Activated naive CD8-positive, alpha-beta T cell treated with anti-CD3 and anti-CD28 coated beads for 36 hours (primary cell): ENCODE measurements around the gene TRPM2. TPM values are rescaled to one million over a fixed set of nuclear protein-coding genes. Genes with fewer than 3 reads are reported as not detected.
"Not testable (repeated sequence)": the region's sequence is repeated elsewhere in the genome, so short reads cannot be mapped to it uniquely, and the experiment has no call there.

Experiments
- DNase-seq: peaks from one replicate; pipeline ENCODE4 v3.0.0; 2021
- H3K27ac Mint-ChIP-seq: one replicate; pipeline ENCODE4 v1.8.0; 2022; ENCODE audit warnings: mild to moderate bottlenecking, moderate library complexity, mixed read lengths
- H3K27me3 Mint-ChIP-seq: one replicate; pipeline ENCODE4 v1.8.0; 2022; ENCODE audit warnings: mild to moderate bottlenecking, mixed read lengths
- H3K36me3 Mint-ChIP-seq: one replicate; pipeline ENCODE4 v1.8.0; 2021; ENCODE audit warnings: mild to moderate bottlenecking, mixed read lengths
- H3K4me1 Mint-ChIP-seq: one replicate; pipeline ENCODE4 v1.8.0; 2021; ENCODE audit warnings: mixed read lengths
- H3K4me3 Mint-ChIP-seq: one replicate; pipeline ENCODE4 v1.8.0; 2022; ENCODE audit warnings: mild to moderate bottlenecking, moderate library complexity, mixed read lengths
- H3K9me3 Mint-ChIP-seq: one replicate; pipeline ENCODE4 v1.8.0; 2022; ENCODE audit warnings: mixed read lengths
- total RNA-seq, 2 experiments: library from RNA; stranded (reverse); gene quantifications; one replicate each; pipeline ENCODE4 v1.2.3, GENCODE V29; 2021

TRPM2 gene
- total RNA-seq, 2 experiments from 2014 or later, result 2.9 to 3.7 TPM

GRCh38 chr21:44337941-44338895 lies 15.2 kb upstream of the TRPM2 start:
- peak overlapping the region; percentile 45 for H3K27ac Mint-ChIP-seq

GRCh38 chr21:44338971-44339910 lies 14.2 kb upstream of the TRPM2 start, which contains the start of gene CFAP410:
TSS of gene CFAP410 (minus strand) at chr21:44339390. CDS start at chr21:44339194, 196 bp downstream.
- Mint-ChIP-seq H3K36me3 (no peaks in the 10 kb centered on the region), H3K27me3 (no peaks in the 10 kb centered on the region), H3K27ac (peak within 1 kb of the TSS; percentile 91), H3K4me1 (peaks cover 11% of the 10 kb centered on the region), H3K9me3 (no peaks in the 10 kb centered on the region), H3K4me3 (peak within 1 kb of the TSS; percentile 90)
- peak; percentile 97 for DNase-seq

More at GRCh38 chr21:44337941-44338895, 15.2 kb upstream of the TRPM2 start:
- peaks cover 11% of the 10 kb centered on the region for H3K4me1 Mint-ChIP-seq
- no peaks in the 10 kb centered on the region for H3K9me3 Mint-ChIP-seq
- no peaks in the 10 kb centered on the region for H3K36me3 Mint-ChIP-seq
- peak overlapping the region; percentile 33 for H3K4me3 Mint-ChIP-seq
- DNase-seq, result peak; percentile 37
- no peaks in the 10 kb centered on the region for H3K27me3 Mint-ChIP-seq

DNA sequence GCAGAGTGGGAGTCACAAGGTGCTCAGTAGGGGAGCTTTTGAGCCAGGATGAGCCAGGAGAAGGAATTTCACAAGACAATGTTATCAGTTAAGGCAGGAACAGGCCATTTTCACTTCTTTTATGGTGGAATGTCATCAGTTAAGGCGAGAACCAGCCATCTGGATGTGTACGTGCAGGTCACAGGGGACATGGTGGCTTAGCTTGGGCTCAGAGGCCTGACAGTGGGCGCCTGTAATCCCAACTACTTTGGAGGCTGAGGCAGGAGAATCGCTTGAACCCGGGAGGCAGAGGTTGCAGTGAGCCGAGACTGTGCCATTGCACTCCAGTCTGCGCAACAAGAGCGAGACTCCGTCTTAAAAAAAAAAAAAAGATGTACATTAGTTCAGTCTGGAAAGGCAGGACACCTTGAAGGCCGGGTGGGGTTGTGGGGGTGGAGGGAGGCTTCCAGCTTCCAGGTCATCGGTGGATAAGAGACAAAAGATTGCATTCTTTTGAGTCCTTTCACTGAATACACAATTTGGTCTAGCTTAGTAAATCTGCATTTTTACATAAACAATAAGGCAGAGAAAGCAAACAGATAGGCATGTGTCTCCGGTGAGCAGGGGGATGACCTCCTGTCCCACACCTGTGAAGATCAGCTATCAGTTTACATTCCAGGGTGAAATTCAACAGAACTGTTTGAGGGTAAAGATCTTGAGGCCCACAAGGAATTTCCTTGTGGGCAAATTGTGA lies 11.5 kb upstream of the TRPM2 start:
- not testable (repeated sequence) for H3K9me3 Mint-ChIP-seq, DNase-seq, H3K27me3 Mint-ChIP-seq, H3K27ac Mint-ChIP-seq, H3K4me3 Mint-ChIP-seq, H3K36me3 Mint-ChIP-seq
- H3K4me1 Mint-ChIP-seq, result peaks cover 11% of the 10 kb centered on the region

DNA sequence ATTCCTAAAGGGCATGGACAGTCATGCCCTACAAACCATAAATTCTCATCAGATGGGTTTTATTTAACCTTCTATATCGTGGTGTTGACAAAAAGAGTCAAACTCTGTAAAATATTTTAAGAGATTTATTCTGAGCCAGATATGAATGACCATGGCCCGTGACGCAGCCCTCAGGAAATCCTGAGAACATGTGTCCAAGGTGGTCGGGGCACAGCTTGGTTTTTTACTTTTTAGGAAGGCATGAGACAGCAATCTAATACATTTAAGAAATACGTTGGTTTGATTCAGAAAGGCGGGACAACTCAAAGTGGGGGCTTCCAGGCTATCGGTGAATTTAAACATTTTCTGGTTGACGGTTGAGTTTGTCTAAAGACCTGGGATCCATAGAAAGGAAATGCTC lies 10.4 kb upstream of the TRPM2 start:
- not testable (repeated sequence) for DNase-seq, H3K9me3 Mint-ChIP-seq, H3K4me3 Mint-ChIP-seq, H3K36me3 Mint-ChIP-seq, H3K27ac Mint-ChIP-seq, H3K4me1 Mint-ChIP-seq, H3K27me3 Mint-ChIP-seq

DNA sequence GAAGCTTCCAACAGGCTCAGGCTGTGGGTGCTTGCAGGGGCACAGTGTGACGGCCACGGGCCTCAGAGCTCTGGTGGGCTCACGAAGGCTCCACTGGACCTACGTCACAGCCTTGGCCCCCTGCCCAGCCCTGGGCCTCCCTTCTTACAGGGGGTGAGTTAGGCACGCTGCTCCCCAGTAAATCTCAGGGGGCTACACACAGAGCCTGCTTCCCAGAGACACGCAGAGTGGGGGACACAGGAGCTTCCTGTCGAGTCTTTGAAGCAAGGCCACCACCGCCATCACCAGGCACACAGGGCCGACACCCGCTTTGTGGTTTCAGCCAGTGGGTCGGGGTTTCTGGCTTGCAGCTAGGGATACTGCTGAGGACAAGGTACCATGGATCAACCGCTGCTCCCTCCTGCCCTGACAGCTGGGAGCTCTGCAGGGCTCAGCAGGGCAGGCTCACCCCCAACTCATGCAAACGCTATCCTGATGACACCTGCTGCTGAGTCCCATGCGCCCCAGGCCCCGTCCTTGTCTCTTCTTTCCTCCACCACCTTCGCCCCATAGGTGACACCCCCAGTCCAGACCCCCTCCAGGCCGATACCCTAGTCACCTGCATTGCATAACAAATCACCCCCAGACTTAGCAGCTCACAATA lies 8.8 kb upstream of the TRPM2 start:
- Mint-ChIP-seq H3K9me3 (no peaks in the 10 kb centered on the region), H3K36me3 (no peaks in the 10 kb centered on the region), H3K27me3 (peaks cover 11% of the 10 kb centered on the region), H3K4me3 (no peak overlapping the region), H3K27ac (no peak overlapping the region), H3K4me1 (peaks cover 8% of the 10 kb centered on the region)
- DNase-seq, result no peak

- Mint-ChIP-seq H3K4me3 (no peak overlapping the region), H3K27ac (no peak overlapping the region), H3K4me1 (peaks cover 6% of the 10 kb centered on the region), H3K27me3 (peaks cover 11% of the 10 kb centered on the region), H3K36me3 (no peaks in the 10 kb centered on the region), H3K9me3 (no peaks in the 10 kb centered on the region)
- DNase-seq, result no peak
Observed at GRCh38 chr21:44345495-44345894, 7.9 kb upstream of the TRPM2 start.

GRCh38 chr21:44347911-44348451 lies 5.4 kb upstream of the TRPM2 start:
- H3K36me3 Mint-ChIP-seq, result no peaks in the 10 kb centered on the region
- H3K9me3 Mint-ChIP-seq, result no peaks in the 10 kb centered on the region

GRCh38 chr21:44348861-44349260 lies 4.6 kb upstream of the TRPM2 start:
- H3K4me3 Mint-ChIP-seq, result no peak overlapping the region
- H3K36me3 Mint-ChIP-seq, result no peaks in the 10 kb centered on the region

More at GRCh38 chr21:44347911-44348451, 5.4 kb upstream of the TRPM2 start:
- no peak for DNase-seq
- no peak overlapping the region for H3K4me3 Mint-ChIP-seq
- H3K4me1 Mint-ChIP-seq, result peaks cover 13% of the 10 kb centered on the region
- peaks cover 20% of the 10 kb centered on the region for H3K27me3 Mint-ChIP-seq
- no peak overlapping the region for H3K27ac Mint-ChIP-seq

DNA sequence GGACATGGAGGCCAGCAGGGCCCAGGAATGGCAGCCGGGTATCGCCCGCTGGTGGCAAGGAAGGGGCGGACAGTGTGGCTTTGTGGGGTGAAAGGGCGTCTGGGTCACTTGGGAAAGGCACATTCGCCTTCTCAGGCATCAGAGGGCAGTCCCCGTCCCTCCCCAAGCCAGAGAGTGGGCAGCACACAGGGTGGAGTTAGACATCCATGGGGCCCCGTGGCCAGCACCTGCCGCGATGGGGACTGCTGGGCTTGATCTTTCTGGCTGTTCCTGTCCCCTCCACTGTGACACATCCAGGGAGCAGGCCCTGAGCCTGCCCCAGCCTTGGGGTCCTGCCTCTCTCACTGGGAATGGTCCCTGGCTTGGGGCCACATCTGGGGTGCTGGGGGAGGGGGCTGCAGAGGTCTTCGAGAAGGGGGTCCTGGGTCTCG lies 4.0 kb upstream of the TRPM2 start:
- Mint-ChIP-seq H3K36me3 (no peaks in the 10 kb centered on the region), H3K27me3 (peaks cover 20% of the 10 kb centered on the region), H3K4me3 (no peak overlapping the region), H3K9me3 (no peaks in the 10 kb centered on the region), H3K27ac (no peak overlapping the region), H3K4me1 (peaks cover 28% of the 10 kb centered on the region)
- DNase-seq, result no peak

More at GRCh38 chr21:44348861-44349260, 4.6 kb upstream of the TRPM2 start:
- DNase-seq, result no peak
- Mint-ChIP-seq H3K27ac (no peak overlapping the region), H3K27me3 (peaks cover 20% of the 10 kb centered on the region), H3K9me3 (no peaks in the 10 kb centered on the region), H3K4me1 (peaks cover 22% of the 10 kb centered on the region)

- no peaks in the 10 kb centered on the region for H3K36me3 Mint-ChIP-seq
- H3K27me3 Mint-ChIP-seq, result peaks cover 20% of the 10 kb centered on the region
- no peaks in the 10 kb centered on the region for H3K9me3 Mint-ChIP-seq
- DNase-seq, result no peak
- H3K27ac Mint-ChIP-seq, result no peak overlapping the region
- no peak overlapping the region for H3K4me3 Mint-ChIP-seq
- peaks cover 33% of the 10 kb centered on the region for H3K4me1 Mint-ChIP-seq
Observed at GRCh38 chr21:44349847-44350772, 3.3 kb upstream of the TRPM2 start.

GRCh38 chr21:44350773-44351481 lies 2.5 kb upstream of the TRPM2 start:
- H3K4me3 Mint-ChIP-seq, result no peak overlapping the region
- peaks cover 20% of the 10 kb centered on the region for H3K27me3 Mint-ChIP-seq
- H3K4me1 Mint-ChIP-seq, result peaks cover 39% of the 10 kb centered on the region
- no peak overlapping the region for H3K27ac Mint-ChIP-seq
- no peaks in the 10 kb centered on the region for H3K9me3 Mint-ChIP-seq
- peaks cover 2% of the 10 kb centered on the region for H3K36me3 Mint-ChIP-seq
- no peak for DNase-seq

- H3K36me3 Mint-ChIP-seq, result peaks cover 4% of the 10 kb centered on the region
- peaks cover 45% of the 10 kb centered on the region for H3K4me1 Mint-ChIP-seq
- no peak overlapping the region for H3K4me3 Mint-ChIP-seq
- no peak overlapping the region for H3K27ac Mint-ChIP-seq
- H3K9me3 Mint-ChIP-seq, result no peaks in the 10 kb centered on the region
- no peak for DNase-seq
- peaks cover 20% of the 10 kb centered on the region for H3K27me3 Mint-ChIP-seq
Observed at GRCh38 chr21:44351535-44352252, 1.7 kb upstream of the TRPM2 start.
